Mesothelial cell of epicardium (in vitro differentiated cells): Measurements from ENCODE around the gene PGS1. TPM values are rescaled to one million over a fixed set of nuclear protein-coding genes. Genes with fewer than 3 reads are reported as not detected.

Source experiments
- DNase-seq, 2 experiments: peaks; one replicate each; pipeline ENCODE4 v3.0.0; 2021; ENCODE audit warnings: low spot score in 2 of 2; ENCODE audit not compliant: unreplicated experiment in 2 of 2
- H3K27ac Mint-ChIP-seq: 2 replicates; pipeline ENCODE4 v1.8.0; 2021; ENCODE audit warnings: mixed read lengths
- H3K27me3 Mint-ChIP-seq: 2 replicates; pipeline ENCODE4 v1.8.0; 2021; ENCODE audit warnings: low read depth, mixed read lengths
- H3K36me3 Mint-ChIP-seq: 2 replicates; pipeline ENCODE4 v1.8.0; 2021; ENCODE audit warnings: mixed read lengths
- H3K4me1 Mint-ChIP-seq: 2 replicates; pipeline ENCODE4 v1.8.0; 2021; ENCODE audit warnings: mixed read lengths
- H3K4me3 Mint-ChIP-seq: 2 replicates; pipeline ENCODE4 v1.8.0; 2021; ENCODE audit warnings: mild to moderate bottlenecking, moderate library complexity, mixed read lengths
- H3K9me3 Mint-ChIP-seq: 2 replicates; pipeline ENCODE4 v1.8.0; 2021; ENCODE audit warnings: mixed read lengths
- CTCF ChIP-seq: fragments of 200-600 bp; sonication (generic); IDR thresholded peaks from one replicate; pipeline ENCODE4 v1.5.0; 2021; ENCODE audit warnings: antibody characterized with exemption; ENCODE audit not compliant: unreplicated experiment
- total RNA-seq: library from RNA; stranded (reverse); gene quantifications from 3 replicates; pipeline ENCODE4 v1.2.1, GENCODE V29; 2021

Gene PGS1
- total RNA-seq, 1 donor from 2014 or later, result 62.3 TPM

DNA sequence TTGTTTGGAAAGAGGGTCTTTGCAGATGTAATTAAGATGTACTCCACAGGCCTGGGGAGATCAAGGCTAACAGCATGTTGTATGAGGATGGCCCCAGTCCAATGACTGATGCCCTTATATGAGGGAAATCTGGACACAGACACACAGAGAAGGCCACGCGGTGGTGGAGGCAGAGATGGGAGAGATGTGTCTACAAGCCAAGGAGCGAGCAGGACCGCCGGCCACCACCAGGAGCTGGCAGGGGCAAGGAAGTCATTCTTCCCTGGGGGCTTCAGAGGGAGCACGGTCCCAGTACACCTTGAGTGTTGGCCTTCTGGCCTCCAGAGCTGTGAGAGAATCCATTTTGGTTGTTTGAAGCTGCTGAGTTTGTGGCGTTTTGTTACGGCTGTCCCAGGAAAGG lies 33.3 kb upstream of the PGS1 start:
- Mint-ChIP-seq H3K27ac (no peak overlapping the region), H3K4me3 (no peak overlapping the region), H3K9me3 (no peaks in the 10 kb centered on the region), H3K4me1 (peaks cover 16% of the 10 kb centered on the region), H3K27me3 (no peaks in the 10 kb centered on the region), H3K36me3 (no peaks in the 10 kb centered on the region)
- no peak for DNase-seq
- TF ChIP-seq CTCF, result no peak

- Mint-ChIP-seq H3K4me3 (no peak overlapping the region), H3K9me3 (no peaks in the 10 kb centered on the region), H3K4me1 (peaks cover 16% of the 10 kb centered on the region), H3K27ac (no peak overlapping the region), H3K27me3 (no peaks in the 10 kb centered on the region), H3K36me3 (no peaks in the 10 kb centered on the region)
- DNase-seq, result no peak
- TF ChIP-seq CTCF, result no peak
Observed at GRCh38 chr17:78345791-78346494, 32.5 kb upstream of the PGS1 start.

GRCh38 chr17:78346605-78347250 lies 31.7 kb upstream of the PGS1 start:
- DNase-seq, result no peak
- Mint-ChIP-seq H3K4me3 (no peak overlapping the region), H3K27ac (no peak overlapping the region), H3K27me3 (no peaks in the 10 kb centered on the region), H3K36me3 (no peaks in the 10 kb centered on the region), H3K9me3 (no peaks in the 10 kb centered on the region), H3K4me1 (peaks cover 22% of the 10 kb centered on the region)
- no peak for TF ChIP-seq CTCF

- H3K27ac Mint-ChIP-seq, result no peak overlapping the region
- peaks cover 27% of the 10 kb centered on the region for H3K4me1 Mint-ChIP-seq
Observed at GRCh38 chr17:78347453-78347852, 31.0 kb upstream of the PGS1 start.

GRCh38 chr17:78348055-78348770 lies 30.2 kb upstream of the PGS1 start:
- no peak overlapping the region for H3K4me3 Mint-ChIP-seq
- no peak for TF ChIP-seq CTCF
- no peaks in the 10 kb centered on the region for H3K36me3 Mint-ChIP-seq
- H3K4me1 Mint-ChIP-seq, result peaks cover 22% of the 10 kb centered on the region
- H3K27me3 Mint-ChIP-seq, result no peaks in the 10 kb centered on the region
- no peaks in the 10 kb centered on the region for H3K9me3 Mint-ChIP-seq
- no peak for DNase-seq
- no peak overlapping the region for H3K27ac Mint-ChIP-seq

More at GRCh38 chr17:78347453-78347852, 31.0 kb upstream of the PGS1 start:
- H3K9me3 Mint-ChIP-seq, result no peaks in the 10 kb centered on the region
- H3K4me3 Mint-ChIP-seq, result no peak overlapping the region
- TF ChIP-seq CTCF, result no peak
- H3K36me3 Mint-ChIP-seq, result no peaks in the 10 kb centered on the region
- H3K27me3 Mint-ChIP-seq, result no peaks in the 10 kb centered on the region
- no peak for DNase-seq
